ENCODE data around the gene PHLDB2. TPM values are rescaled to one million over a fixed set of nuclear protein-coding genes. Genes with fewer than 3 reads are reported as not detected.

The PHLDB2 gene
- total and polyA plus RNA-seq, 2 of the 13 experiments (the other 11 are each of a cell fraction or from before 2014, with no cell fraction given), result 8.4 to 23.6 TPM

- TF ChIP-seq HNRNPH1 (optimal IDR thresholded peaks at IDR 0.05; ENCODE audit: low read depth, low read length), result peak; percentile 57
- TF ChIP-seq ELF1 (CRISPR knock-in tag; IDR thresholded peaks at IDR 0.05), result peak; percentile 83
- TF ChIP-seq CAMTA2 (CRISPR knock-in tag; IDR thresholded peaks at IDR 0.05; ENCODE audit: borderline replicate concordance), result no peak
- TF ChIP-seq MED1 (CRISPR knock-in tag; IDR thresholded peaks at IDR 0.05), result peak; percentile 61
- TF ChIP-seq IKZF4 (CRISPR knock-in tag; IDR thresholded peaks at IDR 0.05; ENCODE audit: borderline replicate concordance, low read depth, not compliant biosample characterization), result peak; percentile 55
- TF ChIP-seq ONECUT2 (CRISPR knock-in tag; IDR thresholded peaks at IDR 0.05), result no peak
- peak; percentile 39; the same call in 1 of the 2 replicates for TF ChIP-seq HIC2 (CRISPR knock-in tag; IDR thresholded peaks at IDR 0.05; ENCODE audit: low read depth)
- no peak for TF ChIP-seq ZNF589 (CRISPR knock-in tag; conservative IDR thresholded peaks at IDR 0.05)
- TF ChIP-seq ZNF512B (CRISPR knock-in tag; IDR thresholded peaks at IDR 0.05; ENCODE audit: borderline replicate concordance), result no peak
- TF ChIP-seq IKZF5 (CRISPR knock-in tag; IDR thresholded peaks at IDR 0.05), result peak; percentile 74
- no peak for TF ChIP-seq ZFP36L2 (CRISPR knock-in tag; IDR thresholded peaks at IDR 0.05)
- TF ChIP-seq CSRNP2 (CRISPR knock-in tag; conservative IDR thresholded peaks at IDR 0.05; ENCODE audit: low read depth), result no peak
- no peak for TF ChIP-seq XRCC5 (optimal IDR thresholded peaks at IDR 0.05; ENCODE audit: low read length)
- TF ChIP-seq ZSCAN31 (CRISPR knock-in tag; IDR thresholded peaks at IDR 0.05; ENCODE audit: low read depth), result peak; percentile 90
- TF ChIP-seq CENPX (CRISPR knock-in tag; IDR thresholded peaks at IDR 0.05), result no peak
- peak; percentile 65; the same call in 1 of the 2 replicates for TF ChIP-seq DZIP1 (CRISPR knock-in tag; IDR thresholded peaks at IDR 0.05)
- TF ChIP-seq FOXM1 (CRISPR knock-in tag; IDR thresholded peaks at IDR 0.05), result no peak
- peak; percentile 76 for TF ChIP-seq DRAP1 (CRISPR knock-in tag; IDR thresholded peaks at IDR 0.05)
These were observed 119.7 kb downstream of the PHLDB2 start, which contains the start of gene ABHD10 (continued) for GRCh38 chr3:111978583-111979433.
